GM23338 (cell line): Measurements from ENCODE around the gene KIAA1671. TPM values are rescaled to one million over a fixed set of nuclear protein-coding genes. Genes with fewer than 3 reads are reported as not detected.

Source experiments
- ATAC-seq: fragments of 200-7000 bp; cut with Tn5 transposase; 3 replicates; pipeline ENCODE4 v1.9.1; 2020
- DNase-seq: peaks from one replicate; pipeline ENCODE4 v3.0.0-alpha.2; 2015; ENCODE audit warnings: low spot score
- H2AFZ ChIP-seq: fragments of 200-600 bp; sonication (generic); 2 replicates; pipeline ENCODE4 v1.8.0; 2016; ENCODE audit warnings: antibody characterized with exemption, mild to moderate bottlenecking, moderate library complexity
- H3F3A ChIP-seq: fragments of 200-600 bp; sonication (generic); replicated peaks from 2 replicates; pipeline ENCODE4 v1.8.0; 2017; ENCODE audit warnings: antibody characterized with exemption, mixed run types, low read depth
- H3K27ac ChIP-seq: fragments of 200-600 bp; sonication (generic); 2 replicates; pipeline ENCODE4 v1.6.1; 2016; ENCODE audit warnings: low read depth
- H3K27me3 ChIP-seq: fragments of 200-600 bp; sonication (generic); 2 replicates; pipeline ENCODE4 v1.8.0; 2016; ENCODE audit warnings: mild to moderate bottlenecking, mixed run types, moderate library complexity; ENCODE audit not compliant: insufficient read depth
- H3K36me3 ChIP-seq: fragments of 200-600 bp; sonication (generic); 2 replicates; pipeline ENCODE4 v1.8.0; 2016; ENCODE audit warnings: mild to moderate bottlenecking; ENCODE audit not compliant: insufficient read depth
- H3K4me1 ChIP-seq: fragments of 200-600 bp; sonication (generic); 2 replicates; pipeline ENCODE4 v1.8.0; 2016; ENCODE audit warnings: mild to moderate bottlenecking, moderate library complexity; ENCODE audit not compliant: insufficient read depth
- H3K4me2 ChIP-seq: fragments of 200-600 bp; sonication (generic); 2 replicates; pipeline ENCODE4 v1.7.1; 2017; ENCODE audit warnings: mixed run types
- H3K4me3 ChIP-seq: fragments of 200-600 bp; sonication (generic); 2 replicates; pipeline ENCODE4 v1.6.1; 2016; ENCODE audit warnings: mixed run types
- H3K79me2 ChIP-seq: fragments of 200-600 bp; sonication (generic); replicated peaks from 2 replicates; pipeline ENCODE4 v1.8.0; 2017; ENCODE audit warnings: mild to moderate bottlenecking; ENCODE audit not compliant: insufficient read depth
- H3K9me2 ChIP-seq: fragments of 200-600 bp; sonication (generic); 2 replicates; pipeline ENCODE4 v1.8.0; 2017; ENCODE audit not compliant: insufficient read depth
- H4K20me1 ChIP-seq: fragments of 200-600 bp; sonication (generic); replicated peaks from 2 replicates; pipeline ENCODE4 v1.8.0; 2017; ENCODE audit warnings: mild to moderate bottlenecking; ENCODE audit not compliant: insufficient read depth
- H3K27ac Mint-ChIP-seq: 2 replicates; pipeline ENCODE4 v1.8.0; 2020; ENCODE audit warnings: inconsistent platforms, mild to moderate bottlenecking, moderate library complexity, mixed read lengths
- H3K27me3 Mint-ChIP-seq: 3 replicates; pipeline ENCODE4 v1.8.0; 2022; ENCODE audit warnings: low read depth, mild to moderate bottlenecking, moderate library complexity, mixed read lengths, inconsistent platforms; ENCODE audit not compliant: insufficient read depth, poor library complexity
- H3K36me3 Mint-ChIP-seq: 3 replicates; pipeline ENCODE4 v1.8.0; 2021; ENCODE audit warnings: low read depth, mild to moderate bottlenecking, inconsistent platforms, moderate library complexity, mixed read lengths
- H3K4me1 Mint-ChIP-seq: 3 replicates; pipeline ENCODE4 v1.8.0; 2020; ENCODE audit warnings: mild to moderate bottlenecking, inconsistent platforms, mixed read lengths
- H3K4me3 Mint-ChIP-seq: 3 replicates; pipeline ENCODE4 v1.8.0; 2021; ENCODE audit warnings: moderate library complexity, mild to moderate bottlenecking, inconsistent platforms, mixed read lengths
- H3K9me3 Mint-ChIP-seq: 3 replicates; pipeline ENCODE4 v1.8.0; 2020; ENCODE audit warnings: moderate library complexity, mild to moderate bottlenecking, inconsistent platforms, mixed read lengths
- CTCF ChIP-seq, 2 experiments: fragments of 200-600 bp in 1 of 2; sonication (generic) in 1 of 2; conservative IDR thresholded peaks; 2 replicates each; pipeline versions ENCODE4 v1.5.1 to v1.6.1; 2016 to 2017; ENCODE audit warnings: antibody characterized with exemption in 2 of 2, low read depth in 2 of 2, mild to moderate bottlenecking in 2 of 2, moderate library complexity in 1 of 2
- EZH2phosphoT487 ChIP-seq: fragments of 200-600 bp; sonication (generic); IDR thresholded peaks from one replicate; pipeline ENCODE4 v1.8.1; 2018; ENCODE audit warnings: antibody characterized with exemption; ENCODE audit not compliant: unreplicated experiment
- STAT1 ChIP-seq: IDR thresholded peaks from one replicate; pipeline ENCODE4 v1.6.1; 2016; ENCODE audit warnings: antibody characterized with exemption; ENCODE audit not compliant: unreplicated experiment
- ZNF462 ChIP-seq: fragments of 250-450 bp; sonication (Bioruptor Pico); IDR thresholded peaks from 2 replicates; pipeline ENCODE4 v1.5.0; 2020; ENCODE audit warnings: mild to moderate bottlenecking, moderate library complexity
- polyA plus RNA-seq: library from polyadenylated mRNA; unstranded; fragments of >200 nt; fragmentation: Nextera tagmentation; extraction: Ambion mirVana; gene quantifications from 2 replicates; pipeline ENCODE4 v1.2.1, GENCODE V29; 2016
- total RNA-seq: library from RNA; depleted of rRNA; stranded (reverse); fragments of >200 nt; shearing (Covaris generic); gene quantifications from 2 replicates; pipeline ENCODE4 v1.2.3, GENCODE V29; 2014

The KIAA1671 gene
- total and polyA plus RNA-seq, 2 experiments from 2014 or later, result 6.1 to 27.2 TPM

GRCh38 chr22:24928322-24928721 is 24.2 kb upstream of the KIAA1671 start:
- H3K4me1 ChIP-seq, result peaks cover 6% of the 10 kb centered on the region
- Mint-ChIP-seq H3K27ac (no peak overlapping the region), H3K36me3 (peaks cover 2% of the 10 kb centered on the region), H3K27me3 (peaks cover 5% of the 10 kb centered on the region), H3K4me1 (peaks cover 10% of the 10 kb centered on the region), H3K4me3 (no peak overlapping the region), H3K9me3 (peaks cover 6% of the 10 kb centered on the region; the same call in 2 of the 3 replicates)
- H3K36me3 ChIP-seq, result 0 out of 2 replicates have a peak, but pooled peaks cover 5% of the 10 kb centered on the region
- no peaks in the 10 kb centered on the region for H3K27me3 ChIP-seq
- TF ChIP-seq STAT1 (no peak), EZH2phosphoT487 (no peak), CTCF (conservative IDR thresholded peaks at IDR 0.05; ENCODE audit: low read depth in 2 of 2) (no peak)
- 0 out of 2 replicates have a peak, but pooled peaks cover 2% of the 10 kb centered on the region for H3F3A ChIP-seq
- H4K20me1 ChIP-seq, result no peaks in the 10 kb centered on the region
- H3K4me2 ChIP-seq, result no peak overlapping the region
- no peak for DNase-seq
- H3K4me3 ChIP-seq, result no peak overlapping the region
- H3K9me2 ChIP-seq, result 0 out of 2 replicates have a peak, but pooled peaks cover 3% of the 10 kb centered on the region
- no peak overlapping the region for H2AFZ ChIP-seq
- ATAC-seq, result no peak
- no peak overlapping the region for H3K27ac ChIP-seq
- no peaks in the 10 kb centered on the region for H3K79me2 ChIP-seq

GRCh38 chr22:24930678-24931077 is 21.8 kb upstream of the KIAA1671 start:
- H3F3A ChIP-seq, result 0 out of 2 replicates have a peak, but pooled peaks cover 2% of the 10 kb centered on the region
- no peak overlapping the region for H3K4me3 ChIP-seq
- H3K27me3 ChIP-seq, result no peaks in the 10 kb centered on the region
- no peak for DNase-seq
- H3K4me1 ChIP-seq, result peaks cover 6% of the 10 kb centered on the region
- H3K27ac ChIP-seq, result no peak overlapping the region
- no peak overlapping the region for H2AFZ ChIP-seq
- no peak for TF ChIP-seq CTCF (conservative IDR thresholded peaks at IDR 0.05; ENCODE audit: low read depth in 2 of 2)
- TF ChIP-seq ZNF462 (CRISPR knock-in tag), result no peak
- ATAC-seq, result no peak
- H3K27ac Mint-ChIP-seq, result no peak overlapping the region
- H3K4me2 ChIP-seq, result no peak overlapping the region
- H3K36me3 ChIP-seq, result 0 out of 2 replicates have a peak, but pooled peaks cover 5% of the 10 kb centered on the region
- H3K4me1 Mint-ChIP-seq, result peaks cover 10% of the 10 kb centered on the region
- H4K20me1 ChIP-seq, result no peaks in the 10 kb centered on the region
- H3K36me3 Mint-ChIP-seq, result no peaks in the 10 kb centered on the region; the same call in 1 of the 3 replicates
- H3K79me2 ChIP-seq, result no peaks in the 10 kb centered on the region
- peaks cover 2% of the 10 kb centered on the region for H3K27me3 Mint-ChIP-seq
- peaks cover 5% of the 10 kb centered on the region; the same call in 2 of the 3 replicates for H3K9me3 Mint-ChIP-seq
- peaks cover 5% of the 10 kb centered on the region; the same call in 1 of the 2 replicates for H3K9me2 ChIP-seq
- no peak overlapping the region for H3K4me3 Mint-ChIP-seq
